GM12891 (cell line): ENCODE results near the gene AP5S1.

ENCODE experiments used
- POLR2A ChIP-seq: IDR thresholded peaks from 2 replicates; pipeline ENCODE4 v1.6.1; 2011; ENCODE audit warnings: low read depth, low read length, control low read depth
- SPI1 ChIP-seq: IDR thresholded peaks from 2 replicates; pipeline ENCODE4 v1.6.1; 2011; ENCODE audit warnings: low read depth, low read length, control low read depth
- TAF1 ChIP-seq: IDR thresholded peaks from 2 replicates; pipeline ENCODE4 v1.6.1; 2011; ENCODE audit warnings: low read depth, low read length, control low read depth

DNA sequence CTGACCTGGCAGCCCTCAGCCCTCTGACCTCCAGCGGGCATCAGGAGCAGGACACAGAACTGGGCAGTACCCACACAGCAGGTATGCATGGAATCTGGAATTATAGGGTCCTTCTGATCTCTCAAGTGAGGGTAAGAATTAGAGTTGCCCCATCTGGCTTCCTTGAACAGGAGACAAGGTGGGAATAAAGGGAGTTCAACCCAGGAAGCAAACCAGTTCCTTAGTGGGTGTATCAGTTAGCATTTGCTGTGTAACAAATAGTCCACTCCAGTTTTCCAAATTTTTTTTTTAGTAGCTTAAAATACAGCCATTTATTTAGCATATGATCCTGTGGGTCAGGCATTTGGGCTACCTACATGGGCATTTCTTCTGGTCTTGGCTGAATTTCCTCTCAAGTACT, 42.0 kb downstream of the AP5S1 start:
- no peak for TF ChIP-seq TAF1
- TF ChIP-seq POLR2A, result no peak
- TF ChIP-seq SPI1, result no peak
